ENCODE results near the gene ZNF782. TPM values are rescaled to one million over a fixed set of nuclear protein-coding genes. Genes with fewer than 3 reads are reported as not detected.

The ZNF782 gene
- total and polyA plus RNA-seq, 12 donors, result 0.60 to 20.3 (median 5.1) TPM

- intact Hi-C loops (cut with DNase I), result no loop called here
- no peak overlapping the region for H3K27ac ChIP-seq
- no peak for TF ChIP-seq POLR2A (IDR thresholded peaks at IDR 0.05)
- no peak for TF ChIP-seq CTCF (IDR thresholded peaks at IDR 0.05)
- WGBS, 4 donors, result 39 to 52% (median 48%) methylated on average over 2 of the region's 2 CpGs
- no peak for DNase-seq
- H3K36me3 ChIP-seq (replicated peaks in 1 of 2), result peaks cover 0 to 21% of the 10 kb centered on the region in 2 donors
- no peak overlapping the region for H3K4me3 ChIP-seq
- H3K27me3 ChIP-seq, result no peaks in the 10 kb centered on the region
- no peaks in the 10 kb centered on the region for H3K9me3 ChIP-seq (replicated peaks in 1 of 3)
- H3K4me1 ChIP-seq (replicated peaks in 1 of 2), result peaks cover 8 to 18% of the 10 kb centered on the region in 2 donors
Observed at GRCh38 chr9:96779089-96779488, 75.2 kb downstream of the ZNF782 start.

- H3K27ac ChIP-seq, result peak overlapping the region in 4 of 5 donors; percentile 61 to 87 (median 78)
- no peaks in the 10 kb centered on the region for H3K27me3 ChIP-seq
- H3K4me1 ChIP-seq (replicated peaks in 1 of 2), result peaks cover 8 to 18% of the 10 kb centered on the region in 2 donors
- H3K4me3 ChIP-seq, result peak overlapping the region; percentile 27 to 81 (median 73)
- intact Hi-C loops (cut with DNase I), result no loop called here
- WGBS, 4 donors, result 3 to 8% (median 5%) methylated on average over 11 to 23 of the region's 23 CpGs
- H3K9me3 ChIP-seq (replicated peaks in 1 of 3), result no peaks in the 10 kb centered on the region
- TF ChIP-seq POLR2A (IDR thresholded peaks at IDR 0.05) (no peak), CTCF (IDR thresholded peaks at IDR 0.05) (no peak)
- H3K36me3 ChIP-seq (replicated peaks in 1 of 2), result peaks cover 0 to 32% of the 10 kb centered on the region in 2 donors
- DNase-seq, result peak in 1 of 7 donors; percentile 48
Observed at GRCh38 chr9:96777426-96777864, 76.9 kb downstream of the ZNF782 start.

GRCh38 chr9:96771124-96771523 is 83.2 kb downstream of the ZNF782 start:
- Histone ChIP-seq H3K4me1 (replicated peaks in 1 of 2) (no peaks in the 10 kb centered on the region), H3K9me3 (replicated peaks in 1 of 3) (peaks cover 0 to 33% (median 19%) of the 10 kb centered on the region in 3 donors), H3K4me3 (no peak overlapping the region), H3K27me3 (no peaks in the 10 kb centered on the region), H3K36me3 (replicated peaks in 1 of 2) (peaks cover 0 to 30% of the 10 kb centered on the region in 2 donors), H3K27ac (no peak overlapping the region)
- TF ChIP-seq CTCF (IDR thresholded peaks at IDR 0.05) (no peak), POLR2A (IDR thresholded peaks at IDR 0.05) (no peak)
- intact Hi-C loops (cut with DNase I), result no loop called here
- no peak for DNase-seq
- WGBS, 4 donors, result 93 to 99% (median 97%) methylated on average over 2 of the region's 2 CpGs

GRCh38 chr9:96769989-96770388 is 84.3 kb downstream of the ZNF782 start:
- Histone ChIP-seq H3K36me3 (replicated peaks in 1 of 2) (peaks cover 0 to 19% of the 10 kb centered on the region in 2 donors), H3K9me3 (replicated peaks in 1 of 3) (peaks cover 0 to 41% (median 19%) of the 10 kb centered on the region in 3 donors), H3K27me3 (no peaks in the 10 kb centered on the region), H3K4me3 (no peak overlapping the region), H3K27ac (no peak overlapping the region), H3K4me1 (replicated peaks in 1 of 2) (no peaks in the 10 kb centered on the region)
- 96 to 100% (median 99%) methylated on average over 6 of the region's 6 CpGs for WGBS, 4 donors
- no peak for DNase-seq
- intact Hi-C loops (cut with DNase I), result no loop called here
- TF ChIP-seq POLR2A (IDR thresholded peaks at IDR 0.05), result no peak
- TF ChIP-seq CTCF (IDR thresholded peaks at IDR 0.05), result no peak

Other genes with a start within 250 kb of the ZNF782 start
- gene CDC14B, start 234.7 kb downstream of the ZNF782 start, total RNA-seq, result 10 to 100 TPM in 7 of 9 donors, 1 to 10 TPM in 2; 2.1 to 19.1 (median 15.7) TPM
- gene CDC14B, start 234.7 kb downstream of the ZNF782 start, polyA plus RNA-seq, result 1 to 10 TPM; 7.5 to 8.9 (median 8.2) TPM
- 10 to 100 TPM in 5 of 9 donors, 1 to 10 TPM in 4; 3.3 to 17.4 (median 10.7) TPM for gene PRXL2C, start 199.2 kb downstream of the ZNF782 start, total RNA-seq
- 1 to 10 TPM; 5.1 to 9.3 (median 5.6) TPM for gene PRXL2C, start 199.2 kb downstream of the ZNF782 start, polyA plus RNA-seq
- gene ZNF510, start 76.4 kb downstream of the ZNF782 start, total RNA-seq, result 10 to 100 TPM in 7 of 9 donors, 1 to 10 TPM in 2; 6.7 to 23.9 (median 17.8) TPM
- gene ZNF510, start 76.4 kb downstream of the ZNF782 start, polyA plus RNA-seq, result 10 to 100 TPM in 1 of 3 donors, 1 to 10 TPM in 2; 4.9 to 16.9 (median 6.3) TPM
- gene NUTM2G, start 74.3 kb upstream of the ZNF782 start, total RNA-seq, result under 1 TPM in 1 of 9 donors, not detected in 8; 0.06 TPM
- gene NUTM2G, start 74.3 kb upstream of the ZNF782 start, polyA plus RNA-seq, result not detected
- gene CTSV, start 184.6 kb upstream of the ZNF782 start, total RNA-seq, result 1 to 10 TPM in 1 of 9 donors, under 1 TPM in 6, not detected in 2; 0.06 to 3.8 (median 0.19) TPM
- under 1 TPM; 0.16 to 0.55 (median 0.20) TPM for gene CTSV, start 184.6 kb upstream of the ZNF782 start, polyA plus RNA-seq

Data from adrenal gland (tissue), 12 donors.